Measurements from ENCODE around the gene LILRB2. TPM values are rescaled to one million over a fixed set of nuclear protein-coding genes. Genes with fewer than 3 reads are reported as not detected.
"Not testable (repeated sequence)": the region's sequence is repeated elsewhere in the genome, so short reads cannot be mapped to it uniquely, and the experiment has no call there.

LILRB2 gene
- total RNA-seq, 1 experiment from 2014 or later: not detected

DNA sequence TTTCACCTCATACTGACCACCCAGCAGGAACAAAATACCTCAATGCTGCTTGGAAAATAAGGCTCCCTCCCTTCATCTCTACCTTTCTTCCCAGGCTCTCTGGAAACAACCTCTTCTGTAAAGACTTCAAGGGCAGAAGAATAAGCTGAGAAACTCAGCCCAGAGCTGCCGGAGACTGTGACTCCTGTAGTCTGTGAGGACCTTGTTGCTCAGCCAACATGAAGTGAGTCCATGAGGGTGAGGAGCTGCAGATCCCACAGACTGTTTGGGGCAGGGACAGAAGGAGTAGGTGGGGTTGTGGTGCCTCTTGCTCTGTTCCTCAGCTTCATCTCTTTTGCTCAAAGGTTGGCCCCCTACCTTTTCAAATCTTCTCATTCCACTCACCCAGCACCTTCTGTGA, 24.2 kb upstream of the LILRB2 start:
- DNase-seq (ENCODE audit: low read depth): no peak

DNA sequence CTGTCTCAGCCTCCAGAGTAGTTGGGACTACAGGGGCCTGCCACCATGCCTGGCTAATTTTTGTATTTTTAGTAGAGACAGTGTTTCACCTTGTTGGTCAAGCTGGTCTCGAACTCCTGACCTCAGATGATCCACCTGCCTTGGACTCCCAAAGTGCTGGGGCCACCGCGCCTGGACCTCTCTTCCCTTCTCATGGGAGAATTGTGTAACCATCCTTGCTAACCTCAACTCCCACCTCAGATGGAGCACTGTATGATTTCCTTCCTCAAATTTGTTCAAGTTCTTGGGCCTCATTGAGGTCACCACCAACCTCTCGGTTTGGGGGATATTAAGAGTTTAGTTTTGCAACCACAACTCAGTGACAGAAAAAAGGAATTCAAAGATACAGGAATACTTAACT, 21.3 kb upstream of the LILRB2 start:
- DNase-seq (ENCODE audit: low read depth): no peak

DNA sequence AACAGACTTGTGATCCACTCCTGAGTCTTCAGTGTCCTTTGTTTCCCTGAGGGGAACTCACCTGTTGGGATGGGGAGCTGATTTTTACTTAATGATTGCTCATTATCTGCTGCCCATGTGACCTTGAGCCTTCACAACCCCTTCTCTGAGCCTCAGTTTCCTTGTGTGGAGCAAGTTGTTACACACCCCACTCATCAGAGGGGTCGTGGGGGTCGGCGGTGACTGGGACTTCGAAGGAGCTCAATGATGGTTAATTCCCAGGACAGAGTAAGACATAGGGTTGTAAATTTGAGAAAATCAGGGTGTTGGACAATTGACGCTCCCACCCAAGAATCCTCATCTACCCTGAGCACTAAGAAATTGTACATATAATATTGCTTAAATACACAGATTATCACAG, 18.6 kb upstream of the LILRB2 start:
- no peak for DNase-seq (ENCODE audit: low read depth)

DNA sequence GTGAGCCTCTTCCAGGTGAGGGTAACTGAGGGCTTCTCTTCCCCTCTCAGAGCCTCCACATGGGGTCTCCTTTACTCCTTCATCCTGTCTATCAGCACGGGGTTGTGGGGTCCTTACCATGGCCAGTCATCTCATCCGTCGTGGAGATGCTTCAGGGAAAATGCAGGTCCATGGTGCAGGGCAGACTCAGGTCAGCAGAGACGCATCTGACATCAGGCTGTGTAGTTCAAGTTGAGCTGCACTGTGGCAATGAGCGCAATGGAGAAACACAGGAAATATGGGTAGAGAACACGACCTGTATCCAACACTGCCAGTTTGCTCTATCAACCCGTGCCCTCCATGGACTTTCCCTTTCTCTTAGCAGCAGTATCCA, 18.2 kb upstream of the LILRB2 start:
- DNase-seq (ENCODE audit: low read depth): no peak

DNA sequence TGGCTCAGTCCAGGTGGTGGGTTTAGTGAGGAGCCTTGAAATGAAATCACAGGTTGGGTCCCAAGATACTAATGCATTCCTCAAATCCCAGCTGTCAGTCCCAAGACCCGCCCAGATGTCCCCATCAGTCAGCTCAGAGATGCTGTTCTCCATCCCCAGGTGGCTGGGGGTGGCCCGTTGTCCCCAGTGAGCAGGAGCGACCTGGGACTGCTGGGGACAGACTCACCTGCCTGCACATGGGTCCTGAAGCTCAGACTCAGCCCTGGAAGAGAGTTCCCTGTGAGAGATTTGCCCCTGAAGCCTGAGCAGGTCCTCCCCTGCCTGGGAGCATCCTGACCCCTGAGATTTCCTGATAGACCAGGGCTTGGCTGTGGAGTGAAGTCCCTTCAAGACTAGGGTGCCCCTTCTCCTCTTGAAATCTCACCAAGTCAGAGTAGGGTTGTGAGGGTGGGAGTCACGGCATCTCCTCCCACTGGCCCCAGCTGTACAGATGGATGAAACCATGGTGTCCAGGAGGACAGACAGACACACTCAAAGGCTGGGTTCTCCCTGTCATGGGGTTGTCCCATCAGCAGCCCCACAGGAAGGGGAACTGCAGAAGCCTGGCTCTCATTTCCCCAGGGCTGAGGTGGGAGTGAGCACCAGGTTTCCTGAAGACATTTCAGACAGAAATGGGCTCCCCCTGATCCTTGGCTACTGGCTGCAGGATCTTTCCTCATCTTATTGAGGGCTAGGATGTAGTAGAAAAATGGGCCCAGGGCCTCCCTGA, 17.6 kb upstream of the LILRB2 start:
- no peak for DNase-seq (ENCODE audit: low read depth)

DNA sequence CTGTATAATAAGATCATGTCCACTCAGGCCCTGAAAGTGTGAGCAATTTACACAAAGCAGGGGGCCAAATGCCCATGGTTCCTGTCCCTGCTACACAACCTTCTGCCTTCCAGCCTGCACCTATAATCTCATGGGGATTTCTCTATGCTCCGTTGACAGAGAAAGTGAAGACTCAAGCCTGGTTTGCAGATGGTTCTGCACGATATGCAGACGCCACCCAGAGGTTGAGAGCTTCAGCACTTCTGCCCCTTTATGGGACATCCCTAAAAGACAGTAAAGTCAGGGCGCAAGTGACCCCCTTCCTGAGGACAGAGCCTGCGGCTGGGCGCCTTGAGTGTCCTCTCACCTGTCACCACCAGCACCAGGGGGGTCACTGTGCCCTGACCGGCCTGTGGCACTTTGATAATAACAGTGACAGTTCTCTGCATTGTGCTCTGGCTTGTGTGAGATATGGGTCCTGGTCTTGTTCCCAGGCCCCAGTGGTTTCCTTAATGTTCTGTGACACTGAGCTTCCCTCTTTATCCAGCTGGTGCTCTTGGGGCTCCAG, 16.9 kb upstream of the LILRB2 start:
- no peak for DNase-seq (ENCODE audit: low read depth)

DNA sequence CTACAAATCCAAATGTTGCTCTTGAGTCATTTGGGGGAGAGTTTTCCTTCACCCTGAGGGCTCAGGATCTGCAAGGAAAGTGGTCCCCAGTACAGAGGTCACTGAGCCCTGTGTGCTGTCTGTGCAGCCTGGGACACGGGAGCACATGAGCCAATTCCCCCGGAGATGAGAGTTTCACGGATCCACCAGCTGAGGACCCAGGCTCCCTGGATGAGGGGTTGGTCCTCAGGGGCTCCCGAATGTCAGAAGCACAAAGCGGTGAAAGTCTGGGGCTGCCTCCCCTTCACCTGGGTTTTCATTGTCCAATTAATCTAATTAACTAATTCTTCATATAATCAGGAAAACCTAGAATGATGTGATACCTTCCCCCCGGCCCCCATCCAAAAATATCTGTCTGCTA, 13.6 kb upstream of the LILRB2 start:
- no peak for DNase-seq (ENCODE audit: low read depth)

DNA sequence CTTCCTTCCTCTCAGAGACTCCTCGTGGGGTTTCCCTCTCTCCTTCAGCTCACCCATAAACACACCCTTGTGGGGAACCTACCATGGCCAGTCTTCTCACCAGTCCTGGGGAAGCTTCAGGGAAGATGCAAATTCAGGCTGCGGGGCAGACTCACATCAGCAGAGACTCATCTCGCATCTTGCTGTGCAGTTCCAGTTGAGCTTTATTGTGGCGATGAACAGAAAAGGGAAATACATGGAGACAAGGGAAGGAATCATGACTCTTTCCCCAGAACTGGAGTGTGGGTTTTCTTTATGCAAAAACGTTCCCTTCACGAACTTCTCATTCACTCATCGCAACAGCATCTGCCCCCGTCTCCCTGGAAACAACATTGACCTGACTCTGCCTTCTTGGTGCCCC, 8.2 kb upstream of the LILRB2 start:
- DNase-seq (ENCODE audit: low read depth): not testable (repeated sequence)

DNA sequence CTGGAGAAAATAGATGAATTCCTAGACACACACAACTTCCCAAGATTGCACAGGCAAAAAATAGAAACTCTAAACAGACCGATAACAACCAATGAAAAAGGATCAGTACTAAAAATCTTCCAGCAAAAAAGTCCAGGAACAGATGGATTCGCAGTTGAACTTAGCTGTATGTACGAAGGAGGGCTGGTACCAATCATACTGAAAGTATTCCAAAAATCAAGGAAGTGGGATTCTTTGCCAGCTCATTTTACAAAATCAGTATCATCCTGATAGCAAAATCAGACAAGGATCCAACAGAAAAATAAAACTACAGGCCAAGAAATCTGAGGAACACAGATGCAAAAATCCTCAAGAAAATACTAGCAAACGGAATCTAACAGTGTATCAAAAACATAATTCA, 6.5 kb upstream of the LILRB2 start:
- DNase-seq (ENCODE audit: low read depth): peak; percentile 24

DNA sequence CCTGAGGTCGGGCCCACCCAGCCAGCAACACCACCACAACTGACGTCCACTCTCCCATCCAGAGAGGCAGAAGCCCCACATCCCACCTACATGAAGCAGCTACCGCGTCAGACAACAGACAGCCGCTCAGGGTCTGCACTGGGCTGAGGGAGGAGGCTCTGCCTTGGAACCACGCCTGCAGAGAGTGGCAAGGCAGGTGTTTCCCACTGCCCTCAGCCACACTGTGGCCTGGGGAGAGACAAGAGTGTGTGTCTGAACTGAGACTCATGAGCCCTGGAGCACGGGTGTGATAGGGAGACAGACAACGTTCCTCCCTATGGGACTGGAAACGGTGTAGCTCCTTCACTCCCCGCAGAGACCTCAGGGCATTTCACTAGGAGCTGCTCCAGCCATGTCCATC, 5.4 kb upstream of the LILRB2 start:
- DNase-seq (ENCODE audit: low read depth): not testable (repeated sequence)

DNA sequence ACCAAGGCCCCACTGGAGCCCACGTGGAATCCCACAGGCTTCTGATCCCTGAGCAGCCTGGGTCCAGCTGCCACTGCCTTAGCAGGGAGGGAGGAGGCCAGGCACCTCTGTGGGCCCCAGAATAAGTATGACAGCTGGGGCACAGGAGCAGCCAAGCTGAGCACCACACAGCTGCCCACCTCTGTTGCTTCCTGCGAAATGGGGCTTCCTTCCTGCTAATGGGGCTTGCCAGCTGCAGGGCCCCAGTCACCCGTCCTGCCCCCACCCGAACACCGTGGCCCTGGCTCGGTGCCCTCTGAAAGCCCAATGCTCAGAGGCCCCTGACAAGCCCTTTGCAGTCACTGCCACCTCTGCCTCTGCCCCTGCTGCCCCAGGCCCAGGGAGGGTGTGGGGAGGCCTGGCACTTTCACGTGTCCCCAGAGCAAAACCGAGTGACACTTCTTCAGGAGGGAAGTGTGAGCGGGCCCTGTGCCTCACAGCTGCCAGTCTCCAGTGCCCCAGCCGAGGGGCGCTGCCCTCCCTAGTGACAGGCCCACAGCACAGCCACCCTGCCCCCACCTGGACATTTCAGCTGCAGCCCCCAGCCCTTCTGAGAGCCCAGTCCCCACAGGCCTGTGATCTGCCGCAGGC, 4.6 kb upstream of the LILRB2 start:
- DNase-seq (ENCODE audit: low read depth): not testable (repeated sequence)

DNA sequence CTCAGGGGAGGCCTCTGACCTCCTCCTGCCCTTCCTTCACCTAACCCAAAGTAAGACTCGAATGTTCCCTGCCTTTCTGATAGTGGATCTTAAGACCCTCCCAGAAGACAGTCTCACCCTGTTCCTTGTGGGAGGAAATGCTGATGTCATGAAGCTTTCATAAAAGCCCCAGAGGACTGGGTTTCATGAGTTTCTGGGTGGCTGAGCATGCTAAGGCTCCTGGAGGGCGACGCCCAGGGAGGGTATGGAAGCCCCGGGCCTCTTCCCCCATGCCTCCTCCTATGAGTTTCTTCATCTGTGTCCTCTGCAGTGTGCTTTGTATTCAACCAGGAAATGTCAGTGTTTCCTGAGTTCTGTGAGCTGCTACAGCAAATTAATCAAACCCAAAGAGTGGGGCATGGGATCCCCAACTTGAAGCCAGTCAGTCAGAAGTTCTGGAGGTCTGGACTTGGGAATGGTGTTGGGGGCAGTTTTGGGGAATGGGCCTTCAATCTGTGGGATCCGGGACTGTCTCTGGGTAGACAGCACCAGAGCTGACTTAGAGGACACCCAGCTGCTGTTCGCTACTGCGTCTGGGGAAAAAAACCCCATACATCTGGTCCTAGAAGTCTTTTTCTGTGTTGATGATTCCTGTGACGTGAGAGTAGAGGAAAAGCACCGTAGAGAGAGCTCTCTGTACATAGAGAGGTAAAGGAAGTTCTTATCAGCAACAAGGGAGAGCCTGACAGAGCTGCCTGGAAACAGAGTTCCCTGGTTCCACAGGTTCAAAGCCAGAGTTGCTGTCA, 2.0 kb upstream of the LILRB2 start:
- no peak for DNase-seq (ENCODE audit: low read depth)

DNA sequence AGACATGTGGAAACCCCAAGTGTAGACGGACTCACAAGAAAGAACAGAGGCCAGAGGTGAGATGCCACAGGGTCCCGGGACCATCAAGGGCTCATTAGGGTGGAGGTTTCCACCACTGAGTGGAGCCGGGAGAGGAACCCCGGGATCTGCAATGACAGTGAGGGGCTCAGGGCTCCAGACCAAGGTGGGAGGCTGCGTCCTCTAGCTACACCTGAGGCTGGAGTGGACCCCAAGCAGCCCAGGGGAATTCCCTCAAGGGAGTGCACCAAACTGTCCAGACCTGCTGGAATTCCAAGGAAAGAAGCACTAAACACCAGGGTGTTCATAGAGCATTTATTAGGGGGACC, 792 bp upstream of the LILRB2 start:
- not testable (repeated sequence) for DNase-seq (ENCODE audit: low read depth)

DNA sequence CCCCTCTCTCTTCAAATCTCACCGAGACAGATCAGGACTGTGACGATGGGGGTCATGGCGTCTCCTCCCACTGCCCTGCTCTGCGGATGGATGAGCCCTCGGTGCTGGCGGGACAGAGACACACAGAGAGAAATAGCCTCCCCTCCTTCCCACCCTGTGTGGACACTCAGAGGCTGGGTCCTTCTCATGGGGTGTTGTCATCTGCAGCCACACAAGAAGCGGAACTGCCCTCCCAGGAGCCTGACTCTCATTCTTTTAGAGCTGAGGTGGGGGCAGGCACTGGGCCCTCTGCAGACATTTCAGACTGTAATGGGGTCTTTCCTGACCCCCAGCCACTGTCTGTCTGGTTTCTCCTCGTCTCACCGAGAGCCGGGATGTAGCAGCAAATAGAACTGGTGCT, 469 bp downstream of the LILRB2 start:
- DNase-seq (ENCODE audit: low read depth): not testable (repeated sequence)

DNA sequence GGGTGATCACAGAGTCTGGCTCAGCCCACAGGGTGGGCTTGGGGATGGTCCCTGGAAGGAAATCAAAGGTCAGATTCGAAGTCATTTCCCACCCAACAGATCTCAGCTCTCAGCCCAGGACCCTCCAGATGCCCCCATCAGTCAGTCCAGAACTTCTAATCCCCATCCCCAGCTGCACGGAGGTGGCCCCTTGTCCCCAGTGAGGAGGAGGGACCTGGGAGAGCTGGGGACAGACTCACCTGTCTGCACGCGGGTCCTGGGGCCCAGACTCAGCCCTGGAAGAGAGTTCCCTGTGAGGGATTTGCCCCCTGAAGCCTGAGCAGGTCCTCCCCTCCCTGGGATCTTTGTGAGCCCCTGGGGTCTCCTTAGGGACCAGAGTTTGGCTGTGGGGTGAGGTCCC, 885 bp downstream of the LILRB2 start:
- DNase-seq (ENCODE audit: low read depth): not testable (repeated sequence)

DNA sequence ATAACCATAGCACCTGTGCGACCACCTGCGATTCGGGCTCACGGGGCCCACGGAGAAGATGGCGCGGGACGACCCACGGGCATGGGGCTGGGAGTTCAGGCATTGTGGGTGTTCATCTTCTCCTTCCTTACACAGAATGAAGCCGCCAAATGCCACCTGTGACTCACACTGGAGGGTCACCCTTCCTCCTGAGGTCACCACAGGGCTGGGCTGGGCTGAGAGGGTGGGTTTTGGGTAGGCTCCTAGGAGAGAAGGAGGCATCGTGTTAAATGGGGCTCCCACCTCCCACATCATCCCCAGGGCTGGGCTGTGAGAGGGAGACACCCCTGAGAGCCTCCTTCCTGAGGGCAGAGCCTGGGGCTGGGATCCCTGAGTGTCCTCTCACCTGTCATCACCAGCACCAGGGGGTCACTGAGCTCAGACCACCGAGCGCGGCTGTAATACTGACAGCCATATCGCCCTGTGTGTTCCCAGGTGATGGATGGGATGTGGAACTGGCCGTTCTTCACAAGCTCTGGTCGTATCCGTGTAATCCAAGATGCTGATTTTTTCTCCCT, 1.4 kb downstream of the LILRB2 start:
- DNase-seq (ENCODE audit: low read depth): no peak

DNA sequence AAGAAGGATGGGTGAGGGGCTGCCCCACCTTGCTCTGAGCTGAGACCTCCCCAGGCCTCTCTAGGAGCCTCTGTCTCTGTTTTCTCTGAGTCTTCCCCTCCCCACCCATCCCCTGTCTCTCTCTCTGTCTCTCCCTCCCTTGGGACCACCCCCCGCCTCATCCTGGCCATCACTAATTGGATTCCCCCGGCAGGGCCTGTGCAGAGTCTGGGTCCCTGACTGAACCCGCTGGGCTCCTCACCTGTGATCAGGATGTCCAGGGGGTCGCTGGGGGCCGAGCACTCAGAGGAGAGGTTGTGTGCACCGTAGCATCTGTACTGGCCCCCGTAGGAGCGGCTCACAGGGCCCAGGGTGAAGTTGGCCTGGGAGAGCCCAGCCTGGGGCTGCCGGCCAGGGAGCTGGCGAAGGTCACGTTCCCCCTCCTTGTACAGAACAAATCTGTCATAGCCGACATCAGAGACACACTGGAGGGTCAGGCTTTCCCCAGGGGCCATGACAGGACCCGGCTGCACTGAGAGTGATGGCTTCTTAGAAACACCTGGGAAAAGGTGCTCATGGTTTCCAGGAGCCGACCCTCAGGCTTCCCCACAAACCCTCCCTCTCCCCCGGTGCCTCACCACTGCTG, 2.2 kb downstream of the LILRB2 start:
- DNase-seq (ENCODE audit: low read depth): not testable (repeated sequence)

DNA sequence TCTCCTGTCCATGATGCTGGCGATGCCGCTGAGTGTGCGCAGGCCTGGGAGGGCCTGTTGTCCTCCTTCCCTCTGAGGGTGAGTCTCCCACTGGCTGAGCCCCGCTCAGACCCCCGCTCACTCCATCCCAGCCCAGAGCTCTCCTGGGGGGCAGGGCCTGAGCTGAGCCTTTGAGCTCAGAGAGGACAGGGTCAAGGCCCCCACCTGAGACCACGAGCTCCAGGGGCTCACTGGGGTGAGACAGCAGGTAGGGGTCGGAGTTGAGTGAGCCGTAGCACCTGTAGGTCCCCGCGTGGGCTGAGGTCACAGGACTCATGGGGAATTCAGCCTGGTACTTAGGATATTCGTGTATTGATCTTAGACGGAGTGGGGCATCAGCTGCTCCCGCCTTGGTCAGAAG, 2.9 kb downstream of the LILRB2 start:
- not testable (repeated sequence) for DNase-seq (ENCODE audit: low read depth)

DNA sequence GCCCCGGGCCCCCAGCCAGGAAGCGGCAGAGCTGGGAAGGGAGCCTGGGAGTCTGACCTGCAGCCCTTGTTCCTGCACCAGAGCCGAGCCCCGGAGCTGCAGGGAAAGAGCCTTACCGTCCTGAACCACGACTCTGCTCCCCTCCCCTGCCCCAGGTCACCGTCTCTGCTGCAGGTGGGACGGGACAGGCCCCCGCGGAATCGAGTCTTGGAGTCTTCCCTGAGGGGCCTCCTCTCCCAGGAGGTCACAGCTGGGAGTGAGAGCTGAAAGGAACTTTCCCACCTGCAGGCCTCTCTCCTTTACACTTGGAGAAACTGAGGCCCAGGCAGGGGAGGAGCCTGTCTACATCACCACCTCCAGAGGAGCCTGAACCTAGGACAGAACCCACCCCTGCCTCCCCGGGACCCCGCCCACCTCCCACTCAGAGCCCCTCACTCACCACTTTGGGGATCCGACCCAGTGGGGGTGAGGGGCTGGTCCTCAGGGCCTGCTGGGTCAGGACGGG, 3.7 kb downstream of the LILRB2 start:
- not testable (repeated sequence) for DNase-seq (ENCODE audit: low read depth)

DNA sequence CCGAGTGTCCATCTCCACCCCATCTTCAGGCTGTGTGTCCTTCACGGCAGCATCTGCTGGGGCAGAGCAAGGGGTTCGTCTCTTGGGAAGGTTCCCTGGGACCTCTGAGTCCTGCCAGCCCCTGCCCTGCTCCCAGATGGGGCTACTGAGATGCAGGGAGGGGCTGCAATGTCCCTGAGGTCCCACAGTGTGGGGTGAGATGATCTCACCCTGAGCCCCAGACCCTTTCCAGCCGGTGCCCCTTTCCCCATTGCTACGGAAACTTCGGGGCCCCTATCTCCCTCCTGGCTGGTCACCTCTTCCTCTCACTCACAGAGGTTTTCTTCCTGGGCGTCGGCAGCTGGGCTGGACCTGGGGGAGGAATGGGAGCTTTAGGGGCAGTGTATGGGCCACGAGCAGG, 5.0 kb downstream of the LILRB2 start:
- no peak for DNase-seq (ENCODE audit: low read depth)

DNA sequence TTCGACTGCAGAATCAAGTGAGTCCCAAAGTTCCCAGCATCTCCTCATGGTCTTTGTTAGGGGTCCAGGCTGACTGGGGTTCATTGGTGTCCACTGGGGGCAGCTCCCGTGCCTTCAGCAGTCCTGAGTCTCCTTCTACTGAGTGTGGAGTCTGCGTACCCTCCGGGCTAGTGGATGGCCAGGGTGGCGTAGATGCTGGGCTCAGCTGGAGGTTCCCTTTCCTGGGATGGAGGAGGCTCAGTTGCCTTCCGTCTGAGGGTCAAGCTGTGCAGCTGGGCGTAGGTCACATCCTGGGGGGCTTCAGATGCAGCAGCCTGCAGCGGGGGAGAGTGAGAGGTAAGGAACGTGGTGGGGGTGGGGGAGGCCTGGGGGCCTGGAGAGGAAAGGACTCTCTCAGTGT, 6.4 kb downstream of the LILRB2 start:
- not testable (repeated sequence) for DNase-seq (ENCODE audit: low read depth)
